LHCN-M2 (cell line): ENCODE data around the gene MOV10L1. TPM values are rescaled to one million over a fixed set of nuclear protein-coding genes. Genes with fewer than 3 reads are reported as not detected.
A peak's percentile ranks its signal among the peaks of the same experiment; 100 is the strongest.

Experiments used
- DNase-seq: peaks from one replicate; pipeline ENCODE4 v3.0.0-alpha.2; 2012; ENCODE audit warnings: low read depth
- total RNA-seq: library from RNA; depleted of rRNA; stranded (reverse); fragments of >200 nt; gene quantifications from 2 replicates; pipeline ENCODE4 v1.2.3, GENCODE V29; 2014

MOV10L1 gene
- total RNA-seq, 1 experiment from 2014 or later, result 0.23 TPM

DNA sequence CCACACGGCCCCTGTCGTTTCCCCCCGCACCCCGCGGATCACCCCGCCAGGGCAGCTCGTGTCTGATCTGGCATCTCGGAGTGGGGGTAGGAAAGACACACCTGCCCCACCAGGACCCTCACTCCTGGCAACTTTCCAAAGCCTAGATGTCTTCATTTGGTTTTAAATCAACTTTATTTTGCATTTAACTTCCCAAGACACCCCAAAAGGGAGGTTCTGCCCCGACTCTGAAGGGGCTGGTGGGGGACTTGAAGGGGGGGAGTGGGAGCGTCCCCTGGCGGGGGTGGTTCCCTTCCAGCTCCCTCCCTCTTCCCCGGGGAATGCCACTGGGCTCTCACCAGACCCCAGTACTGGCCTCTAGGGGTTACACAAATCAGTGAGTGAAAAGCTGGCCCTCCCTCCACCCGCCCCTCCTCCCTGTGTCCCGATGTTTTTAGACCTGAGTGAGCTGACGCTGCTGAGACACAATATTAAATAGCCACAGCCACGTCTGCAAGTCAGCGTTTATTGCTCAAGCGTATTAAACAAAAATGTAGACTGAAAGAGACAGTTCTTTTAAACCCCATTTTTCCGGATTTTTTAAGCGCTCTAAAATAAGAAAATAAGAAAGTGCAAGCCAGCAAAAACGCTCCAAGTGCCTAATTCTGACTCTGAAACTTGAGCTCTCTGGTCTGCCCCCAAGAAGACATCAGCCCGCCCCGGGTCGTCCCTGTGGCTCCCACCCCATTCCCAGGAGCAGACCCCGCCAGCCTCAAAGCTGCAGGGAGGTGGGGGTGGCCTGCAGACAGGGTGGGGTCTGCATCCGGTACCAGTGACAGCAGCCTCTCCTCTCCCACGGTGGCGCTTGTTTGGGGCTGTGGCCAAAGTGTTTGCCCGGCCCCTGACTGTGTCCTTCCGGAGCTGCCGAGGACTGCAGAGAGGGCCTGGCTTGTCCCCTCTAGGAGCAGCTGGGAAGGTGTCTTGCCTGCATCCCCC, 30.6 kb upstream of the MOV10L1 start:
- peak; percentile 17 for DNase-seq

DNA sequence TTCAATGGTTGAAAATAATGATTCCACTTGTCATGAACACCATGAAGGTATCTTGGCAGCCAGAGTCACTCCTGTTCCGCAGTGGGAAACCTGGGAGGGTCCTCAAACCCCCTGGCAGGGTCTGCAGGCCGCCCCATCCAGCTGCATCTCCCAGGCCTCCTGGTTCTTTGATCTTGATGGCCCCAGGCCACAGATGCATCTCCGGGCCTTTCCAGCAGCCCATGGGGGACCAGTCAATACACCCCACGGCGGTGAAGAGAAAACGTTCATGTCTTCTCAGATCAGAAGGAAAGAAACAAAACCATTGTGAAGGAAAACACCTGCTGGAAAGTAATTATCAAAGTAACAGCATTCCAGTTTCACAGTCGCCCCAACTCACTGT, 29.9 kb upstream of the MOV10L1 start:
- DNase-seq, result no peak

GRCh38 chr22:50060441-50061140, 29.2 kb upstream of the MOV10L1 start:
- no peak for DNase-seq

DNA sequence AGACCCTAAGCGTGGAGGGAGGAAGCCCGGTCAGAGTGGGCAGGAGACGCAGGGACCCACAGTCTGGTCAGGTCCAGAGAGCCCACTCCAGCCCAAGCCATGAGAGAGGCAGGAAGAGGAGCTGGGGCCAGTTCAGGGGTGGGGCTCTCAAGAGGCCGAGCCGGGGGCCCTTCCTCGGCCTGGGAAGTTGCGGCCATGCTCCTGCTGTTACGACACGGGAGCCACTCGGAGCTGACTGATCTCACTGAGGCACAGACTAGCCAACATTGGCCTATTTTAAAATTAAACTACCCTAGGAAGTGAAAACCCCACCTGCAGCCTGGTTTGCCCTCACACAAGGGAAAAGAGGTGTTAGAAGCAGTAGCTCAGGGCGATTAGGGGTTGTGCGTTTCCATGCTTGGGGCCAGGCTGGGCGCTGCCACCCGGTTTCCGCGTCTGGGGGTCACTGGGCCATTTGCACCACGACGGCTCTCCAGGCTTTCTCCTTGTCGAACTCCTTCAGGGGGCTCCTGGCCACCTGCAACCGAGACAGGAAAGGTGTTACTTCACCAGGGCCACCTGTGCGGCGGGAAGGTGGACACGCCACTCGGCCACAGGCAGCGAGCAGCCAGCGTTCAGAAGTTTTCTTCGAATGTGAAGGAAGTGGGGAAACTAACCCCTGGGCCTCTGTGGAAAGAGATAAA, 28.5 kb upstream of the MOV10L1 start:
- DNase-seq, result no peak

DNA sequence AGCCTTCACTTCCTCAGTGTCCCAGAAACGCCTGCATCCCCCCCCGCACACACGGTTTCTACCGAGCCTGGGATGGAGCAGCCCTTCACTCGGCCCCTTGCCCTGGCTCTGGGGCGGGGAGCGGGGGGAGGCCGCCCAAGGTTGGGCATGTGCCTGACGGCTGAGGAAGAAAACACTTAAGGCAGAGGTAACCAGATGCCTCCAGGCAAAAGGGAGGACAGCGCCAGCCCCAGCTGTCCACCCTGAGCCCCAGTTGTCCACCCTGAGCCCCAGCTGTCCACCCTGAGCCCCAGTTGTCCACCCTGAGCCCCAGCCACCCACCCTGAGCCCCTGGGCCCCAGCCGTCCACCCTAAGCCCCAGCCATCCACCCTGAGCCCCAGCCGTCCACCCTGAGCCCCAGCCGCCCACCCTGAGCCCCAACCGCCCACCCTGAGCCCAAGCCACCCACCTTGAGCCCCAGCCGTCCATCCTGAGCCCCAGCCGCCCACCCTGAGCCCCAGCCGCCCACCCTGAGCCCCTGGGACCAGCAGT, 27.9 kb upstream of the MOV10L1 start:
- DNase-seq, result no peak

- no peak for DNase-seq
Observed at GRCh38 chr22:50062509-50063135, 27.2 kb upstream of the MOV10L1 start.

DNA sequence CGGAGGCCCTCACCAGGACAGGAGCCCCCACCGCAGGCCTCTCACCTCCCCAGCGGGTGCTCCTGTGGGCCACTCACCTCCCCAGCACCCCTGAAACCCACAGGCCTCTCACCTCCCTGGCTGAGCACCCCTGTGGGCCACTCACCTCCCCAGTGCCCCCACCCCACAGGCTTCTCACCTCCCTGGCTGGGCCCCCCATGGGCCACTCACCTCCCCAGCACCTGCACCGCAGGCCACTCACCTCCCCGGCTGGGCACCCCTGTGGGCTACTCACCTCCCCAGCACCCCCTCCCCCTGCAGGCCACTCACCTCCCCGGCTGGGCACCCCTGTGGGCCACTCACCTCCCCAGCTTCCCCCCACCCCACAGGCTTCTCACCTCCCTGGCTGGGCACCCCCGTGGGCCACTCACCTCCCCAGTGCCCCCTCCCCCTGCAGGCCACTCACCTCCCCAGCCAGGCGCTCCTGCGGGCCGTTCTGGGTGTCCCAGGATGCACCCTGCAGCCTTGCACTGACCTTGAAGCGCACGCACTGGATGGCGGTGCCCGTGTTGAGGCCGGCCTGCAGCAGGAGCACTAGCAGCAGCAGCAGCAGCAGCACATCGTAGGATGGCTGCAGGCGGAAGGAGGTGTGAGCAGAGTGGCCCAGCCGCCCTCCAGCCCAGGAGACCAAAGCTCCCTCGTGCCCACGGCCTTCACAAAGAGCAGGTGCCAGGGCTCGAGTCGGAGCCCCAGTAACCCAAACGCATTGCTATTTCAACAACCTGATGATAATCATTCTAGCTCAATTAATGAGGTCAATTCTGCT, 26.0 kb upstream of the MOV10L1 start:
- DNase-seq, result no peak

DNA sequence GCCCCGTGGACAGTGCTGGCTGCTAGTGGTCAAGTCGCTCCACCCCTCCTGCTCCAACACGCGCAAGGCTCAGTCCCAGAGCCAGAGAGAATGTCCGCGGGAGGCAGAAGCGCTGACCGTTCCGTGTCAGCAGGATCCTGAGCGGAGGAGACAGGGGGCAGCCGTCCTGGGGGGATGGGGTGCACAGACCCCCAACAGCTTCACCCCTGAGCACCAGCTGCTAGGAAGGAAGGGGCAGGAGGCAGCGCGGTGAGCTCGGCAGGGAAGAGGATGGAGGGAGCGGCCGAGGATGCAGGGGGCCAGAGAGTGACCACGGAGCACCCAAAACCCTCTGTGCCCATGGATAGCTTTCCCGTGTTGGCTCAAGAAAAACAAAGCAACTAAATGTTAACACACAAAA, 25.4 kb upstream of the MOV10L1 start:
- DNase-seq, result no peak

DNA sequence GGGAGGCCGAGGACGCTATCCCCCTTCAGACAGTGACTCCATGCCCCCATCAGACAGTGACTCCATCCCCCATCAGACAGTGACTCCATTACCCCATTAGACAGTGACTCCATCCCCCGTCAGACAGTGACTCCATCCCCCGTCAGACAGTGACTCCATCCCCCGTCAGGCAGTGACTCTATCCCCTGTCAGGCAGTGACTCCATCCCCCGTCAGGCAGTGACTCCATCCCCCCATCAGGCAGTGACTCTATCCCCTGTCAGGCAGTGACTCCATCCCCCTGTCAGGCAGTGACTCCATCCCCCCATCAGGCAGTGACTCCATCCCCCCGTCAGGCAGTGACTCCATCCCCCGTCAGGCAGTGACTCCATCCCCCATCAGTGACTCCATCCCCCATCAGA, 22.6 kb upstream of the MOV10L1 start:
- DNase-seq, result no peak

DNA sequence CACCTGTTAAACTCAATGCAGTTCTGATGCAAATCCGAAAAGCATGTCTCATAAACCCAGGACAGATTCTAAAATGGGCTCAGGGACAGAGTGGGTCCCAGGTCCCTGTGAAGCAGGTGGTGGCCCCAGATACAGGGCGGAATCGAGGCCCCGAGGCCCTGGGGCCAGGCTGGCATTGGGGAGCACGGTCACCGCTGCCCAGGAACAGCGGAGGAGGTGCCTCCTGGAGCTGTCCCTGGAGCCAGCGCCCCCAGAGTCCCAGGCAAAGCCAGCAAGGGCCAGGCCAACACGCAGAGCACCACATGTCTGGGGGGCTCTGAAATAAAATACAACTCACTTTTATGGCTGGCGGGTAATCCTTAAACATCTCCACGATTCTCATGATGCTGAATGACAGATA, 21.7 kb upstream of the MOV10L1 start:
- DNase-seq, result no peak

- no peak for DNase-seq
Observed at GRCh38 chr22:50070366-50070765, 19.4 kb upstream of the MOV10L1 start.

DNA sequence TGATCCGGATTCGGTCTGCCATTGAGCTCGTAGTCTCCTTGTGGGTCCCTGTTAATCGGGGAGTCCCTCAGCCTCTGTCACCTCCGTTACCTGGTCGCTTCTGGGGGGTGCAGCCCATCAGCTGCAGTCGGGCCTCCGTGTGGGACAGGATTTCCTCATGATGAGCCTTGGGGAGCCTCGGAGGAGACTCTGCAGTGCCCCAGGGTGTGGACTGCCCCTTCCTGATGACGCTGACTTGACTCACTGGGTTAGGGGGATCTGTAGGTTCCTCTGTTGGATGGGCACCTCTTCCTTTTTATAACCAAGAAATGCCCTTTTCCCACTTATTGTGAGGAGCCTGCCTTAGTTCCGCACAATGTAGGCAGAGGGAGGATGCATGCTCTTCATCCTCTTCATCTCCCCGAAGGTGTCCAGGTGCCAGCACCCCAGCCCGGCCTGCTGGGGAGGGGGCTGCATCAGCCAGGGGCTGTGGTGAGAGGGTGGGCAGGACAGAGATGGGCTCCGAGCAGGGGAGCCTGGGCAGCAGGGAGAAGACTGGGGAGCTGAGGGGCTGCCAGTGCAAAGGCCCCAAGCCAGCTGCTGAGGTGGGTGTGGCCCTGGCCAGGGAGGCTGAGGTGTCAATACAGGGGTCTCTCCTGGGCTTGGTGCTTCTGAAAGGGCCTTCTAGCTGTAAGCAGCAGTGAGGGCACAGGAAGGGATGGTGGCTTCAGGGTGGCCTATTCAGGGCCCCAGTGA, 18.2 kb upstream of the MOV10L1 start:
- no peak for DNase-seq

- DNase-seq, result no peak
Observed at GRCh38 chr22:50072167-50072555, 17.6 kb upstream of the MOV10L1 start.

- no peak for DNase-seq
Observed at GRCh38 chr22:50072714-50073538, 16.9 kb upstream of the MOV10L1 start.

GRCh38 chr22:50074056-50074455, 15.8 kb upstream of the MOV10L1 start:
- DNase-seq, result no peak

DNA sequence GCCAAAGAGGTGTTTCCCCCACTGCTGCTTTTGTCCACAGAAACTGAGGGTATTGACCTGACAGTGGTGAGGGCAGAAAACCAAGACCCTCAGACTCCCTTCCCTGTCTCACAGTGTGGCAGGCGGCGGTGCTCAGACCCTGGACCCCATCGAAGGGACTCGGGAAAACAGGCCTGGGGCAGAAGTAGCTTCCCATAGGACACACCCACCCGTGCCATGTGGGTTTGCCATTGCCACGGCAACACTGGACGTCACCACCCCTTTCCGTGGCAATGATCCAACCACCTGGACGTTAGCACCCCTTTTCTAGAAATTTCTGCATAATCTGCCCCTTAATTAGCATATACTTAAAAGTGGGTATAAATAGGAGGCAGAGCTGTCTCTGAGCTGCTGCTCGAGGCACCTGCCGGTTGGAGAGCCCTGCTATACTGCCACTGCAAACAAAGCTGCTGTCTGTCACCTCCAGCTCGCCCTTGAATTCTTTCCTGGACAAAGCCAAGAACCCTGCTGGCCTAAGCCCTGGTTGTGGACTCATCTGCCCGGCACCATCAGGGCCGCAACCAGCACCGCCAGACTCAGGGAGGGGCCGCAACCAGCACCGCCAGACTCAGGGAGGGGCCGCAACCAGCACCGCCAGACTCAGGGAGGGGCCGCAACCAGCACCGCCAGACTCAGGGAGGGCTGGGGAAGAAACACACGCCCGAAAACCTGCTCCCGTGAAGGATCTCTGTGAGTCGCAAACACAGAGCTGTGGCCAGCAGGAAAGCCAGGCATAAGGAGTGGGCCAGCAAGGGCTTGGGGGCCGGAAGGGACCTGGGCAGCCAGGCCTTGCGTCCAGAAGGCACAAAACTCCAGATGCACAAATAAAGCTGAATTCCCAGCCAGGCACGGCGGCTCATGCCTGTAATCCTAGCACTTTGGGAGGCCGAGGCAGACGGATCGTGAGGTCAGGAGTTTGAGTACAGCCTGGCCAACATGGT, 15.0 kb upstream of the MOV10L1 start:
- no peak for DNase-seq

DNA sequence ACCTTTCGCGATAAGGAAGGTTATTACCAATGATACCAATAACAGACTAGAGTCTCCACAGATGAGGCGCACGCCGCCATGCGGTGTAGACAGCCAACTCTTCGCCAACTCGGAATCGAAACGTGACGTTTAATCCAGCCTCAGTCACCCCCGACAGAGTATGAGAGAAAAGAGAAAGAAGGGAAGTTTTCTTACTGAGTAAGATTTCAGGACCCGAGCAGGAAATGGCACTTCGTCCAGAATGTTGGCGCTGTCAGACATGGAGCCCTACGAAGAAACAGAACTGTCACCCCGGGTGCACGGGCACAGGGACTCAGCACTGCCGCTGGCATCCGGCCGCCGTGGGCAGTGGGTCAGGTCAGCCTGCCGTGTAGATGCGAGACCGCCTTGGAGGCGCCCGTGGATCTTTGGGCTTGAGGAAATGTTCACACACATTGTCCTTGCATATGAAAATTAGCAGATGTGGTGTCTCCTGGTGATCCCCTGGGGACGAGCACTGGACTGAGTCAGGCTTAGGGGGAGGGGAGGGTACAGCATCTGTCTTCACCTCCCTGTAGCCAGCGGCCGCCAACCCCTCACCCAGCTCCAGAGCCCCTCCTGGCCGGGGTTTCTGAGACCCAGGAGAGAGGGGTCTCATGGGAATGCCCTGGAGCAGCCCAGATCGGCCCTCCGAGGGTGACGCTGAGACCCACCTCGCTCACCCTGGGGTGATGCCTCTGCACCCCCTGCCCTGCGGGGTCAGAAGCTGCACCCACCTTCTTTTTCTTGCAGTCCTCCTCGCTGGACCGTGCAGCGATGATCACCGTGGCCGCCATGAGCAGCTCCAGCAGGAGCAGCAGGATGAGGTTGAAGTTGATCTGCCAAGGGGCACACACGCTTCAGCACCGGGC, 12.9 kb upstream of the MOV10L1 start:
- no peak for DNase-seq
